Bronchial epithelial cell (primary cell): ENCODE measurements around the gene TINCR. TPM values are rescaled to one million over a fixed set of nuclear protein-coding genes. Genes with fewer than 3 reads are reported as not detected.

ENCODE experiments used
- DNase-seq: peaks from one replicate; pipeline ENCODE4 v3.0.0-alpha.2; 2010; ENCODE audit warnings: low read depth
- FAIRE-seq: peaks from 2 replicates; lab custom pipeline; 2011; peaks lifted over from hg19 to GRCh38; lab: Jason Lieb, UNC
- H3K27me3 ChIP-seq: 2 replicates; pipeline ENCODE4 v1.5.1; 2011; ENCODE audit warnings: low read length; ENCODE audit not compliant: control insufficient read depth, insufficient read depth
- H3K36me3 ChIP-seq: 2 replicates; pipeline ENCODE4 v1.5.1; 2011; ENCODE audit warnings: low read length; ENCODE audit not compliant: control insufficient read depth, insufficient read depth
- H3K4me3 ChIP-seq: 2 replicates; pipeline ENCODE4 v1.5.1; 2011; ENCODE audit warnings: mild to moderate bottlenecking, low read depth, low read length, control low read depth
- total RNA-seq: library from RNA; depleted of rRNA; stranded (reverse); fragments of >200 nt; gene quantifications from 2 replicates; pipeline ENCODE4 v1.2.1, GENCODE V29; 2014
- TF ChIP-seq, protein P1 (sequence below): IDR thresholded peaks from 2 replicates; pipeline ENCODE4 v1.5.1; 2011; ENCODE audit warnings: mild to moderate bottlenecking, moderate library complexity, low read length, control low read depth, inconsistent platforms; ENCODE audit not compliant: insufficient read depth, severe bottlenecking

TINCR gene
- total RNA-seq, 1 donor from 2014 or later, result 4.2 TPM

DNA sequence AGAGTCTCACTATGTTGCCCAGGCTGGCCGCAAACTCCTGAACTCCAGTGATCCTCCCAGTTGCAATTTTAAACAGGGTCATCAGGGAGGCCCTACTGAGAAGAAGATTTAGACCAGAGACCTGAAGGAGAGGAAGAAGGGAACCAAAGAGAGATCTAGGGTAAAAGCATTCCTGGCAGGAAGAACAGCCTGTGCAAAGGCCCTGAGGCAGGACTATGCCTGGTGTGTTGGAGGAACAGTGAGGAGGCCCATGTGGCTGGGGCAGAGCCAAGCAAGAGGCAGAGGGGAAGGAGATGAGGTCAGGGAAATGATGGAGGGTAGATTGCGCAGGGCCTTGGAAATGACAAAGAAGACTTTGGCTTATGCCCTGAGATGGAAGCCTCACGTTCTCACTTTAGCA is 34.5 kb downstream of the TINCR start:
- FAIRE-seq, result no peak
- Histone ChIP-seq H3K27me3 (no peaks in the 10 kb centered on the region), H3K4me3 (no peak overlapping the region), H3K36me3 (no peaks in the 10 kb centered on the region)
- DNase-seq, result no peak
- TF ChIP-seq, protein P1, sequence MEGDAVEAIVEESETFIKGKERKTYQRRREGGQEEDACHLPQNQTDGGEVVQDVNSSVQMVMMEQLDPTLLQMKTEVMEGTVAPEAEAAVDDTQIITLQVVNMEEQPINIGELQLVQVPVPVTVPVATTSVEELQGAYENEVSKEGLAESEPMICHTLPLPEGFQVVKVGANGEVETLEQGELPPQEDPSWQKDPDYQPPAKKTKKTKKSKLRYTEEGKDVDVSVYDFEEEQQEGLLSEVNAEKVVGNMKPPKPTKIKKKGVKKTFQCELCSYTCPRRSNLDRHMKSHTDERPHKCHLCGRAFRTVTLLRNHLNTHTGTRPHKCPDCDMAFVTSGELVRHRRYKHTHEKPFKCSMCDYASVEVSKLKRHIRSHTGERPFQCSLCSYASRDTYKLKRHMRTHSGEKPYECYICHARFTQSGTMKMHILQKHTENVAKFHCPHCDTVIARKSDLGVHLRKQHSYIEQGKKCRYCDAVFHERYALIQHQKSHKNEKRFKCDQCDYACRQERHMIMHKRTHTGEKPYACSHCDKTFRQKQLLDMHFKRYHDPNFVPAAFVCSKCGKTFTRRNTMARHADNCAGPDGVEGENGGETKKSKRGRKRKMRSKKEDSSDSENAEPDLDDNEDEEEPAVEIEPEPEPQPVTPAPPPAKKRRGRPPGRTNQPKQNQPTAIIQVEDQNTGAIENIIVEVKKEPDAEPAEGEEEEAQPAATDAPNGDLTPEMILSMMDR, result no peak

DNA sequence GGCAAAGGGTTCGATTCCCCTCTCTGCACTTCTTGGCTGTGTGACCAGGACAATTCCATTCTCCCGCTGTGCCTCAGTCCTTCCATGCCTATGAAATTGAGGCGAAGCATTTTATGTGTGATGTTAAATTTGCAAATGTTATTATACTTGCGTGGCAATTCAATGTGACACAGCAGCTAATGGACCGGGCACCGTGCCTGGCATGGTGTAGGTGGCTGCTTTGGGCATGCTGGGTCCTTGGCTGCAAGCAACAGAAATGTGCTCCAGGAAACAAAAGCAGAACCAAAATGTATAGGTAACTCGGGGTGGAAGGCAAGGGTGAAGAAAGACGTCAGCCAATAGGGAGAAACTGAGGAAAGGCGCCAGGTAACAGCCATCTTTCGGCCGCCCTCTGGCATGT is 37.1 kb downstream of the TINCR start:
- no peak overlapping the region for H3K4me3 ChIP-seq
- FAIRE-seq (no peak), DNase-seq (no peak)
- H3K27me3 ChIP-seq, result no peaks in the 10 kb centered on the region
- no peaks in the 10 kb centered on the region for H3K36me3 ChIP-seq
- TF ChIP-seq, protein P1, result no peak

DNA sequence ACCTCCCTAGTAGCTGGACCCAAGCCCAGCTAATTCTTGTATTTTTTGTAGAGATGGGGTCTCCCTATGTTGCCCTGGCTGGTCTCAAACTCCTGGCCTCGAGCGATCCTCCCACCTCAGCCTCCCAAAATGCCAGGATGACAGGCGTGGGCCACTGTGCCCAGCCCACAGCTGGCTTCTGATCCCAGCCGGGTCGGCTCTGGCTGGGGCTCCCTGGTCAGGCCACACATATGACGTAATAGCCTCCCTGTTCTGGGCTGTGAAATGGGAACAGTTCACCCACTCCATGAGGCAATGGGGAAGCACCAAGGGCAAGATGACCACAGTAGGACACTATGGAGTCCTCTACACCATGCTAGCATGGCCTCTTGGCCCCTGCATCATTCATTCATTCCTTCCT is 41.1 kb downstream of the TINCR start:
- FAIRE-seq (no peak), DNase-seq (no peak)
- no peak overlapping the region for H3K4me3 ChIP-seq
- TF ChIP-seq, protein P1, result no peak
- no peaks in the 10 kb centered on the region for H3K27me3 ChIP-seq
- no peaks in the 10 kb centered on the region for H3K36me3 ChIP-seq

DNA sequence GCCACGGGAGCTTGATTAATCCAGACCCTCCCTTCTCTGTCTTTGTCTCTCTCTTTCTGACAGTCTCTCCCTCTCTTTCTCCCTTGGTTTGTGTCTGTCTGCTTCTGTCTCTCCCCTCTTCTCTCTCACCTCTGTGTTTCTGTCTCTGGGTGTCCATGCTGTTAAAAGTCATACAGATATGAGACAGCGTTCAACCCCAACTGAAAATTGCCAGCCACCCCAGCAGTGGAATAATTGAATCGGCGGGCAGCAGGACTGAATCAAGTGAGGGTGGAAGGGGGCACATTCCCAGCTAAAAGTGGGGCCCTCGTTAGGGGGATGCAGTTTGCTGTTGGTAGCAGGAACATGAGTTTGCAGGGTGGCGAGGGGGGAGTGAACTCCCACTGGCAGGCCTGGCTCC is 43.7 kb downstream of the TINCR start:
- Histone ChIP-seq H3K4me3 (no peak overlapping the region), H3K36me3 (no peaks in the 10 kb centered on the region), H3K27me3 (no peaks in the 10 kb centered on the region)
- TF ChIP-seq, protein P1, result no peak
- FAIRE-seq (no peak), DNase-seq (no peak)

DNA sequence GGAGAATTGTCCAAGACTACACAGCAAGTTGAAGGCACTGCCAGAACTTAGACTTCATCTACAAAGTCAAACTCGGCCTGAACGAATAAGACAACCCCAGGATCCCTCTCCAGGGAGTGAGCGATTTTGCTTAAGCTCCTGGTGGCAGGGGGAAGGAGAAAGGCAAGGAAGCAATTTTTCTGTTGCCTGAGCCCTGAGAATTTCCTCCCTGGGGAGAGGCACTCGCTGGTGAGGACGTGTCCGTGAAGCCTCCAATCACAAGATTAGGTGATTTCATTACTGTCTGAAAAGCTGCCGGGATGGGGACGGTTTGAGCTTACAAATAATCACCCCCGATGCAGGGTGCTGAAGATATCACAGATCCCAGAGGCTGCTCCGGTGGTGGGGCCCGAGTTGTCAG is 45.6 kb downstream of the TINCR start:
- Histone ChIP-seq H3K36me3 (no peaks in the 10 kb centered on the region), H3K4me3 (no peak overlapping the region), H3K27me3 (no peaks in the 10 kb centered on the region)
- TF ChIP-seq, protein P1, result no peak
- FAIRE-seq, result no peak
- DNase-seq, result no peak

DNA sequence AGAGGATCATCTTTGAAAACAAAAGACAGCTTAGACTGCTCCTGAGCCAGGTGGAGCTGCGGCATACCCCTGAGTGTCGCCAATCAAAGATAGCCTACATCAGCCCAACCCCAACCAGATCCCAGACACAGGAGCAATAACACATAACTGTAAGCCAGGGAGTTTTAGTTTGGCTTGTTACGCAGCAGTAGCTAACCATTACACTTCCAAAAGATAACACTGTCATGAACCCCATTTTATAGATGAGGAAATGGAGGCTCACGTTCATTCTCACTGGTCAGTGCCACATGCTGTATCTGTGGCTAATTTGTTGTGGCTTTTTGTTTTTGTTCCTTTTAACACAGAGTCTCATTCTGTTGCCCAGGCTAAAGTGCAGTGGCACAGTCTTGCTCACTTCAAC is 47.3 kb downstream of the TINCR start:
- Histone ChIP-seq H3K27me3 (no peaks in the 10 kb centered on the region), H3K36me3 (no peaks in the 10 kb centered on the region), H3K4me3 (no peak overlapping the region)
- no peak for DNase-seq
- TF ChIP-seq, protein P1, result no peak
- no peak for FAIRE-seq
